Neutrophil (primary cell): ENCODE data around the gene LRRC47.

Experiments
- H3K27ac ChIP-seq: fragments of 200-600 bp; sonication (generic); 2 replicates; pipeline ENCODE4 v1.5.1; 2016; ENCODE audit warnings: mild to moderate bottlenecking, moderate library complexity
- H3K27me3 ChIP-seq: fragments of 200-600 bp; sonication (generic); 2 replicates; pipeline ENCODE4 v1.6.0; 2016; ENCODE audit warnings: mild to moderate bottlenecking
- H3K36me3 ChIP-seq: fragments of 200-600 bp; sonication (generic); 2 replicates; pipeline ENCODE4 v1.5.1; 2017
- H3K4me1 ChIP-seq, 2 experiments: fragments of 200-600 bp in 1 of 2; sonication (generic) in 1 of 2; 1 replicate in 1 of 2; 2 replicates in 1 of 2; pipeline versions ENCODE4 v1.5.1 to v1.6.1; 2013 to 2016; ENCODE audit warnings: low read depth in 1 of 2, low read length in 1 of 2, mild to moderate bottlenecking in 1 of 2, moderate library complexity in 1 of 2; ENCODE audit not compliant: control insufficient read depth in 1 of 2, insufficient read depth in 1 of 2
- H3K4me3 ChIP-seq, 2 experiments: fragments of 200-600 bp in 1 of 2; sonication (generic) in 1 of 2; 1 replicate in 1 of 2; 2 replicates in 1 of 2; pipeline ENCODE4 v1.5.1; 2013 to 2016; ENCODE audit warnings: low read depth in 1 of 2, low read length in 1 of 2, mild to moderate bottlenecking in 1 of 2, moderate library complexity in 1 of 2
- H3K9me3 ChIP-seq: fragments of 200-600 bp; sonication (generic); 2 replicates; pipeline ENCODE4 v1.5.1; 2016
- CTCF ChIP-seq: fragments of 200-600 bp; sonication (generic); IDR thresholded peaks from 2 replicates; pipeline ENCODE4 v1.5.1; 2016; ENCODE audit warnings: antibody characterized with exemption

The LRRC47 gene

GRCh38 chr1:3837200-3837599 is 40.9 kb upstream of the LRRC47 start:
- no peak for TF ChIP-seq CTCF
- no peak overlapping the region for H3K4me3 ChIP-seq
- H3K4me1 ChIP-seq, result no peaks in the 10 kb centered on the region
- H3K27ac ChIP-seq, result no peak overlapping the region
- H3K27me3 ChIP-seq, result no peaks in the 10 kb centered on the region
- H3K36me3 ChIP-seq, result peaks cover 85% of the 10 kb centered on the region
- H3K9me3 ChIP-seq, result no peaks in the 10 kb centered on the region

- H3K9me3 ChIP-seq, result no peaks in the 10 kb centered on the region
- H3K4me3 ChIP-seq, result no peak overlapping the region
- TF ChIP-seq CTCF, result no peak
- no peaks in the 10 kb centered on the region for H3K27me3 ChIP-seq
- H3K36me3 ChIP-seq, result peaks cover 88% of the 10 kb centered on the region
- H3K27ac ChIP-seq, result no peak overlapping the region
- H3K4me1 ChIP-seq, result no peaks in the 10 kb centered on the region
These were observed 40.1 kb upstream of the LRRC47 start for GRCh38 chr1:3836421-3836820.

- no peak for TF ChIP-seq CTCF
- Histone ChIP-seq H3K9me3 (no peaks in the 10 kb centered on the region), H3K36me3 (peaks cover 92% of the 10 kb centered on the region), H3K4me3 (no peak overlapping the region), H3K4me1 (no peaks in the 10 kb centered on the region), H3K27ac (no peak overlapping the region), H3K27me3 (no peaks in the 10 kb centered on the region)
These were observed 38.4 kb upstream of the LRRC47 start for GRCh38 chr1:3834701-3835100.

- peaks cover 92% of the 10 kb centered on the region for H3K36me3 ChIP-seq
- no peak for TF ChIP-seq CTCF
- H3K27me3 ChIP-seq, result no peaks in the 10 kb centered on the region
- H3K27ac ChIP-seq, result no peak overlapping the region
- no peaks in the 10 kb centered on the region for H3K4me1 ChIP-seq
- H3K9me3 ChIP-seq, result no peaks in the 10 kb centered on the region
- no peak overlapping the region for H3K4me3 ChIP-seq
These were observed 35.4 kb upstream of the LRRC47 start for GRCh38 chr1:3831689-3832088.

- no peaks in the 10 kb centered on the region for H3K9me3 ChIP-seq
- H3K4me1 ChIP-seq, result no peaks in the 10 kb centered on the region
- TF ChIP-seq CTCF, result no peak
- H3K4me3 ChIP-seq, result no peak overlapping the region
- no peak overlapping the region for H3K27ac ChIP-seq
- H3K27me3 ChIP-seq, result no peaks in the 10 kb centered on the region
- peaks cover 97% of the 10 kb centered on the region for H3K36me3 ChIP-seq
These were observed 32.1 kb upstream of the LRRC47 start for GRCh38 chr1:3828391-3828790.

GRCh38 chr1:3827813-3828307 is 31.6 kb upstream of the LRRC47 start:
- H3K27ac ChIP-seq, result no peak overlapping the region
- H3K27me3 ChIP-seq, result no peaks in the 10 kb centered on the region
- no peak for TF ChIP-seq CTCF
- no peak overlapping the region for H3K4me3 ChIP-seq
- no peaks in the 10 kb centered on the region for H3K9me3 ChIP-seq
- H3K36me3 ChIP-seq, result peaks cover 97% of the 10 kb centered on the region
- H3K4me1 ChIP-seq, result no peaks in the 10 kb centered on the region
